ENCODE data around the gene PGA3.
A peak's percentile ranks its signal among the peaks of the same experiment; 100 is the strongest.
"Not testable (repeated sequence)": the region's sequence is repeated elsewhere in the genome, so short reads cannot be mapped to it uniquely, and the experiment has no call there.

The PGA3 gene

DNA sequence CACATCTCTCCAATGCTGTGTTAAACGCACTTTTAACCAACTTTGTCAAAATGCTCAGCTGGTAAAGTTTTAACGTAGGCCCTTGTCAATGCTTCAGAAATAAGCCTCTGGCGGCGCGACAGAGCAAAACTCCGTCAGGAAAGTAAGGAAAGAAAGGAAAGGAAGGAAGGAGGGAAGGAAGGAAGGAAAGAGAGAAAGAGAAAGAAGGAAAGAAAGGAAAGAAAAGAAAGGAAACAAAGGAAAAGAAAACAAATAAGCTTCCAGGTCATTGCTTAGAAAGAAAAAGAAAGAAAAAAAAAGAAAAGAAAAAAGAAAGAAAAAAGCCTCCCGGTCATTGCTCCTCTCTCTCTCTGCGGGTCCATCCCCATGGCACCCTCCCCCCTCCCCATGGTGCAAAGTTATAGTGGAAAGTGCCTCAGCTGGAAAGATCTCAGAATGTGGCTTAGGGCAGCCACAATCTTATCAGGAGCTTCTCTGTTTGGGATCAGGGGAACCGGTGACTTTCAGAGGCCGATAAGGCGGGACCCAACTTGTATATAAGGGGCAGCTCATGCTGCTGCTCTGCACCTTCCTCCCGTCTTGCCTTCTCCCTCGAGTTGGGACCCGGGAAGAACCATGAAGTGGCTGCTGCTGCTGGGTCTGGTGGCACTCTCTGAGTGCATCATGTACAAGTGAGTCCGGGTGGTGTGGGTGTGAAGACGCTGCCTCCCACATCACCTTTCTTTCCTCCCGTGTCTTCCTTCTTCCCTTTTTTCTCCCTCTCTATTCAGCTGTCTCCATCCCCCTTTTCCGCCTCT lies at the start of gene PGA3:
Gene PGA3 (plus strand): TSS at position 566 of the 797 bp plus-strand sequence. CDS start 50 bp downstream, at position 616.
- not testable (repeated sequence) for DNase-seq

DNA sequence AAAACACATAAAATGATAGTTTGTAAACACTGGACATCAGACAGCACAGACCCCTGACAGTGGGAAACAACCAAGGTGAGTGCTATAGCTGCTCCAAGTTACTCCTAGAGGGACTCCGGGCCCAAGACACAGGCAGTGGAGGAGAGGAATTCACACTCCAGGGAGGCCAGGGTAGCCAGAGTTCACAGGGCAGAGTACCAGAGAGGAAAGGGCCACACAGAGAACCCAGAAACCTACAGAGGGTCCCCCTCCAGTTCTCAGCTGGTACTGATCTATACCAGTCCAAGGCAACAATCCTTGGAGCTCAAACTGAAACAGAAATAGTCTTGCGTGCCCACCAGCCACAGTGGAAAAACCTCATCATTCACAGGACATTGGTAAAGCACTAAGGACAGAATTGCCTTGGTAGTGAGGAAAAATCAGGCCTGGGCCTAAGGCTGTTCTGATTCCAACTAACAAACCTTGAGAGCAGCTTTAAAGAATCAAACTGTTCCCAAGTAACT lies 49.7 kb upstream of the PGA3 start:
- DNase-seq, result no peak

DNA sequence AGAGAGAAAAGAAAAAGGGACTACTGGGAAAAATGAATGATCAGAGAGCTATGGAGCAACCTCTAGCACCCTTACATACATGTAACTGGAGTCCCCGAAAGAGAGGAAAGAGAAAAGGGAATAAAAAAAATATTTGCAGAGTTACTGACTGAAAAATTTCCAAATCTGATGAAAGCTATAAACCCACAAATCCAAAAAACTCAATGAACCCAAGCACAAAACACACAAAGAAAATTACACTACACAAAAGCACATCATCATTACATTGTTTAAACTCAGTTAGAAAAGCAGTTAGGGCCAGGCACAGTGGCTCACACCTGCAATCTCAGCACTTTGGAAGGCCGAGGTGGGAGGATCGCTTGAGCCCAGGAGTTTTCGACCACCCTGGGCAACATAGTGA lies 48.8 kb upstream of the PGA3 start:
- DNase-seq, result no peak

DNA sequence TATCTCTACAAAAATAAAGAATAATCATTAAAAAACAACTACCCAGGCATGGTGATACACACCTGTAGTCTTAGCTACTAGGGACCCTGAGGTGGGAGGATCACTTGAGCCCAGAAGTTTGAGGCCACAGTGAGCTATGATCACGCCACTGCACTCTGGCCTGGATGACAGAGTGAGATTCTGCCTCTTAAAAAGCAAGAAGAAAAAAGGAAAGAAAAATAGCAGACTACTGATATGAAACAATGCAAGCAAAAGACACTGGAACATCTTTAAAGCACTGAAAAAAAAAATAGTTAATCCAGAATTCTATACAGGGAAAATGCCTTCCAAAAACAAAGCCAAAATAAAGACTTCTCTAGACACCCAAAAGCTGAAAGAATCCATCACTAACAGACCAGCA lies 48.0 kb upstream of the PGA3 start:
- DNase-seq, result no peak

DNA sequence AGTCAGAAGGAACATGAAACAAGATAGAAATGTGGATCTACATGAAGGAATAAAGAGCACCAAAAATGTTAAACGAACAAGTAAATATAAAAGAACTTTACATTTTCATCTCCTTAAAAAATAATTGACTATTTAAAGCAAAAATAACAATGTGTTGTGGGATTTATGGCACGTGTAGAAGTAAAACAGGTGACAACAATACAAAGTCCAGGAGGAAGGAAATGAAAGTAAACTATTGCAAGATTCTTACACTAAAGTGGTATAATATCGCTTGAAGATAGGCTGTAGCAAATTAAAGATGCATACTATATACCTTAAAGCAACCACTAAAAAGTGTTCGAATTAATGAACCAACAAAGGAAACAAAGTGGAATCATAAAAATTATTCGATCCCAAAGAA lies 47.6 kb upstream of the PGA3 start:
- DNase-seq, result no peak

DNA sequence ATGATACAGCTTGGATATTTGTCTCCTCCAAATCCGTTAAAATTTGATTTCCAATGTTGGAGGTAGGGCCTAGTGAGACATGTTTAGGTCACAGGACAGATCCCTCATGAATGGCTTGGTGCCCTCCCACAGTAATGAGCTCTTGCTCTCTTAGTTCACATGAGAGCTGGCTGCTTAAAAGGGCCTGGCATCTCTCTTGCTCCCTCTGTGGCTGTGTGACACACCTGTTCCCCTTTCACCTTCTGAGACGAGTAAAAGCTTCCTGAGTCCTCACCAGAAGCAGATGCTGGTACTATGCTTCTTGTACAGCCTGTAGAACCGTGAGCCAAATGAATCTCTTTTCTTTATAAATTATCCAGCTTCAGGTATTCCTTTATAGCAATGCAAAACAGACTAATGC lies 45.6 kb upstream of the PGA3 start:
- DNase-seq, result no peak

DNA sequence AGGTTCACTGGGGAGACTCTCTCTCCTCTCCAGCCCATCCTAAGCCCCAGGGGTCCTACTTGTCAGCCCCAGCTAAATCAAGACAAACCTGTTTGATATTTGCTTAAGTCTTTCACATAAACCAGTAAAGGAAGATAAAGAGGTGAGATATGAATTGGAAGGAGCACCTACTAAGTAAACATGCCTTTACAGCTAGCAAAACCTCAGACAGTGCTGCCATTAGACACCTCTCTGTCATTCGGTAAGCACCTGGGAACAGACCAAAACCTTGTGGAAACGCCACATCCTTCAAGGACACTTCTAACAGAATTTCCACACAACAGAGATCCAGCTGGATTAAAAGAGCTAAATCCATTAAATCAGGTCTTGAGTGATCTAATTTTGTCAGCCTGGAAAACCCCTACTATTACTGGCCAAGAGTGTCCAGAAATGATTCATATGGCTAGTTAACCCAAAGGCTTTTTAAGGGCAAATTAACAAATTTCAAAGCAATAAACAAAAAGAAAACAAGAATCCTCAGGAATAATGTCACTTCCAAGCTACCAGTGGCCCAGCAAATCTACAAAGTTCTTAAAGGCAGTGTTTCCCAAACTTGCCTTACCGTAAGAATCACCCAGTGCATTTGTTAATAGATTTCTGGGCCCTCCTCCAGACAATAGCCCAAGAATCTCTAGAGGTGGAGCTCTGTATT lies 44.5 kb upstream of the PGA3 start:
- no peak for DNase-seq

DNA sequence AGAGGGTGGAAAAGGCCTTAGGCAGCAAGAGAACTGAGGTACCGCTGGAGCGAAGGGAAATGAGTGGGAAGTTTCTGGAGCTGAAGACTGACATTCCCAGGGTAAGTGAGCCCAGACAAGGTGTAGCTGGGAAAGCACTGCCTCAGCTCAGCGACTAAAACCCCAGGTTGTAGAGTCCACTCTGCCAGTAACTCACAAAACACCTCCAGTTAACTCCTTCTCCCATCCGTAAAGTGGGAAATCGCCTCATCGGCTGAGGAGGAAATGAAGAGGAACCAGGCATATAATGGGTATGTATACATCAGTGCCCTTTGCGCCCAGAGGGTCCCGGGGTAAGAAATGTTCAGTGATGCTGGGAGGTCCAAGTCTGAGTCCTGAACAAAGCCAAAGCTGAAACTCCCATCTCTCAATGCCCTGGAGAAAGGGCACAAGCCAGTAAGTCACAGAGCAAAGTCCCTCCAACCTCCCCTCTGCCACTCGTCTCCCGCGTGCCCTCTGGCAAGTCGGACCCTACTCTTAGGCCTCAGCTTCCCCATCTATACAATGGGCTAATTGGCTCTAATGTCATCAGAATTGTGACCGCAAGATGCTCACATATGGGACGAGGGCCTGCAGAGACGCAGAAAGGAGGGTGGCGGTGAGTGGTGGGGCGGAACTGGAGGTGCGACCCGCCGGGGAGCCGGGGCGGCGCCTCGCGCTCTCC lies 42.7 kb upstream of the PGA3 start:
- DNase-seq, result no peak

DNA sequence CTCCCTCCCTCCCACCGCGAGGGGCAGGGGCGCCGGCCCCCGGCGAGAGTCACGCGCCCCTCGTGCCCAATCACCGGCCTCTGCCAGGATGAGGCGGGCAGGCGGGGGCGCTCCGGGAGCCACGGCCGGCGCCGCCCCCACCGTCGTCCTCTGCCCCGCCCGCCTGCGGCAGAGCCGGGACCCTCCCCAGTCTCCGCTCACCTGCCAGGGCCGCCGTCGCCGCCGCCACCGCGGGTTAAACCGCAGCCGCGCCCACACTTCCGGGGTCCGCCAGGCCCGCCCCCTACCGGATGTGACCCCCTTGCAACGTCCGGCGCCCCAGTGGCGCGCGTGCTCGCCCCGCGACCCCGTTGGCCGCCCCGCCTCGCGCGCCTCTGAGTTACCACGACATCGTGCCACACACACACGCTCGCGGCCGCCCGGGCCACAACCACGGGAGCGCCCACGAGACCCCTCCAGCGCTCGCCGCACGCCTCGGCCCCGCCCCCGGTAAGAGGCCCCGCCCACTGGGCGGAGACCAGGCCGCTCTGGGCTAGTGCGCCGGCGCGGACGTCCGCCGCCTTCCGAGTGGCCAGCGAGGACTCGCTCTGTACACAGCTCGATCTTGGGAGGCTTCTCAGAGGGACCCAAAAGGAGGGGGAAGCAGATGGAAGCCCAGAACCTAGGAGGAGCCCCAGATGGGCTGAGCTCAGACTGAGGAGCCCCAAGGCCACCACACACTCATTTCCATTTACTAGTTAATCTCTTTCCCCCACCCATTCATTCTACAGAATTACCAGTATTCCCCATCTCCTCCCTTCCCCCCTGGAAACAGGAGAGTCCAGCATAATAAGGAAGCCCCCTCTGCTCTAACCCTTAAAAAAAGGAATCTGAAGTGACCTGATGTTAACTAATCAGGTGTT lies 41.9 kb upstream of the PGA3 start, which contains the start of gene VPS37C:
Gene VPS37C (minus strand): TSS at position 237 of the 902 bp plus-strand sequence. CDS start 22,597 bp downstream, outside the sequence.
- peak; percentile 86 to 92 for DNase-seq

DNA sequence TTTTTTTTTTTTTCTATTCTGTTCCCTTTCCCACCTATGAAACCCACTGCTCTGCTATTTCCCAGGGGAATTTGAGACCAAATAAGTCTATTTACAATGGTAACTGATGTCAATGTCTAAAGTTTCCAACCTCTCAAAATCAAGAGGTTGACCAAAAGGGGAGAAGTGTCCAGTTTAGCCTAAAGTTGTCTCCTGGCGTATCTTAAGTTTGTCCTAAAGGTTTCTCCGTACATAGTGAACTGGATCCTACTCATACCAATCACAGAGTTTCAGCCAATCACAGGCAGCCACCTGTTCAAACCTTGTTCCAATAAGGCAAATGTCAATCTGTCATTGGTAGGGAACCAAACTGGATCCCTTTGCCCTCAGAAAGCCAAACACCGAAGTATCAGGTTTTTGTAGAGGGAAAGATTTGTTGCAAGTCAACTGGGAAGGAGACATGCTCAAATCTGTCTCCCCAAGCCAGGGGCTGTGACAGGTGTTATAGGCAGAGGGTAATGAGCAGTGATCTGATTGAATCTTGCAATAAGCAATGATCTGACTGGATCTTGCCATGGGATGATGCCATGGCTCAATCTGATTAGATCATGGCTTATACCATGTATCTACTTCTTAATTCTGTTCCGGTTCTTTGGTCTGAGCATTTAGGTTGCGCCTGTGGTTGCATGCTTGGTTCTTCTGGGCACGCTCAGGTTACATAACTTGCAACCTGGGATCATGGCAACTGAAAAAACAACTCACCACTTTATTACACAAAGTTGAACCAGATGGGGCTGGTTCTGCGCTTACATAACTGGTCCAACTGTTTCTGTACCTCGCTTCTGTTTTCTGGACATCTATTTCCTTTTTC lies 41.0 kb upstream of the PGA3 start:
- peak; percentile 40 to 73 for DNase-seq

DNA sequence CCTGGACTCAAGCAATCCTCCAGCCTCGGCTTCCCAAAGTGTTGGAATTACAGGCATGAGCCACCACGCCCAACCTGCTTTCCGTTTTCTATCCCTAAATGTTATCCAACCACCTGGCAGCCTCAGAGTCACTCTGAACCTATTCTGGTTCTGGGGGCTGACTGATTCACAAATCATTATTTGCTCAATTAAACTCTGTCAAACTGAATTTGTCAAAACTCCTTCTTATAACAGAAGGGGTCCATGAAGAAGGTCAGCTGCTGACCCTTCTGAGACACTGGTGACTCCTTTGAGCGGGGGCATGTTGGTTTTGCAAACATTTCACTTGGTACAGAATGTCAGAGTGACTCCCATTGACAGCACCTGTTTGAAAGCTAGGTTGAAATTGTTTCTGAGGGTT lies 40.3 kb upstream of the PGA3 start:
- no peak for DNase-seq

DNA sequence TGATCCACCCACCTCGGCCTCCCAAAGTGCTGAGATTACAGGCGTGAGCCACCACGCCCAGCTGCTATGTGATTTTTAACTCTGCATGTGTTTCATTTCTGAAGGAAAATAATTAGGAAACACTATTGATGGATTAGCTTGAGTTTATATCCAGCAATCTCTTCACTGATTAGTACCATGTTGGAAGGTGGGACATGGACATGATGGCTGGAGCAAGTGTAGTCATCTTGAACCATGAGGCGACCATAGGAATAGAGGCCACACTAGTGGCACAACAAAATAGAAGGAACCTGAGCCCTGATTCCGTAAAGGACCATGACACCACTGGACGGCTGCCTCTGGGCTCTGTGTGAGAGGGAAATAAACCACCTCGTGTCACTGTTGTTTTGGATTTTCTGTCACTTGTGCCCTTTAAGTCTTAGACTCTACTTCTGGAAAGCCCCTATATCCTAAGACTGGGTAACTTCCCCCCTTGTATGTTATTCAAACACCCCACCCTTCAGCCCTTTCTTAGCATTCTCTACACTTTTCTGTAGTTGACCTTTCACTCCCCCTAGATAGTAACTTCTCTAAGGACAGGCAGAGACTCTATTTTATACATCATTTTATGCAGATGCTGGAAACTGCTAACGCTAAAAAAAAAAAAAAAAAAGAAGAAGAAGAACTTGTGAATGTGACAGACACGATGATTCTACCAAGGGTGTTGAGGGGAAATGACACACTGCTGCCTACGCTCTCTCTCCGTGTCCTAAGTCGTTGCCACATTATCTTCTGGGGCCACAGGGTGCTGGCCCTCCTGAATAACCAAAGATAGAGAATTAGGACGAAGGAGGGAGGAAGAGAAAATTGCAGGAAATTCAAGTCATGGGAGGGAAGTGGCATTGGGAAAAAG lies 39.4 kb upstream of the PGA3 start:
- no peak for DNase-seq

DNA sequence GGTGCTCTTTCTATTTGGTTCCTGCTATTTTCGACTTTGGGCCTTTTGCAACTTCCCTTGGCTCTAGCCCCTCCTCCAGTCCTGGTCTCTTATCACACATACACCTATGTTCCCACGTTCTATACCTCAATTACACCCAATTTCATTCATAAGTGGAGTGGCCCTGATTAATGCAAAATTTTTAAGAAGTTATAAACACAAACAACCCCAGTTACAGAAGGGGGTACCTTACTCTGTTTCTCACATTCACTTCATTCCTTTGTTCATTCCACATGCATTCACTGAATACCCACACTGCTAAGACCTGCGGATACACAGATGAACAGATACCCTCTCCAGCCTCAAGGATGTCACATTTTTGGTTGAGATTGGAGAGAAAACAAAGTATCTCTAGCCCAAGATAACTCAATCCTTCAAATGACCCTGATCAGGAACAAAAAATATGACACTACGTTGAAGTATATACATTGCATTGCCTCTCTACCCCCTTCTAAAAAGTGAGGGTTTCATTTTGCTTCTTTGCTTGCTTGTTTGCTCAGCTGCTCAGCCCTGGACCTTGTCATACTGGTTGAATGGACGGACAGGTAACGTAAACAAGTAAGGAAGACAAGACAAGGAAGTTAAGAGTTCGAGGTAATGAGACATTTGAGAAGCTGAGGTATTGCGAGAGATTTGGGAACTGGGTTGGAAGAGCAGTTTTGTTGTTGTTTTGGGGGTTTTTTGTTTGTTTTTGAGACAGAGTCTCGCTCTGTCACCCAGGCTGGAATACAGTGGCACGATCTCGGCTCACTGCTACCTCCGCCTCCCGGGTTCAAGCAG lies 38.5 kb upstream of the PGA3 start:
- no peak for DNase-seq

DNA sequence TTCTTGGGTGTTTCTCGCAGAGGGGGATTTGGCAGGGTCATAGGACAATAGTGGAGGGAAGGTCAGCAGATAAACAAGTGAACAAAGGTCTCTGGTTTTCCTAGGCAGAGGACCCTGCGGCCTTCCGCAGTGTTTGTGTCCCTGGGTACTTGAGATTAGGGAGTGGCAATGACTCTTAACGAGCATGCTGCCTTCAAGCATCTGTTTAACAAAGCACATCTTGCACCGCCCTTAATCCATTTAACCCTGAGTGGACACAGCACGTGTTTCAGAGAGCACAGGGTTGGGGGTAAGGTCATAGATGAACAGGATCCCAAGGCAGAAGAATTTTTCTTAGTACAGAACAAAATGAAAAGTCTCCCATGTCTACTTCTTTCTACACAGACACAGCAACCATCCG lies 37.5 kb upstream of the PGA3 start:
- not testable (repeated sequence) for DNase-seq

DNA sequence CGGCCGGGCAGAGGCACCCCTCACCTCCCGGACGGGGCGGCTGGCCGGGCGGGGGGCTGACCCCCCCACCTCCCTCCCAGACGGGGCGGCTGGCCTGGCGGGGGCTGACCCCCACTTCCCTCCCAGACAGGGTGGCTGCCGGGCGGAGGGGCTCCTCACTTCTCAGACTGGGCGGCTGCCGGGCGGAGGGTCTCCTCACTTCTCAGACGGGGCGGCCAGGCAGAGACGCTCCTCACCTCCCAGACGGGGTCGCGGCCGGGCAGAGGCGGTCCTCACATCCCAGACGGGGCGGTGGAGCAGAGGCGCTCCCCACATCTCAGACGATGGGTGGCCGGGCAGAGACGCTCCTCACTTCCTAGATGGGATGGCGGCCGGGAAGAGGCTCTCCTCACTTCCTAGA lies 37.0 kb upstream of the PGA3 start:
- not testable (repeated sequence) for DNase-seq

DNA sequence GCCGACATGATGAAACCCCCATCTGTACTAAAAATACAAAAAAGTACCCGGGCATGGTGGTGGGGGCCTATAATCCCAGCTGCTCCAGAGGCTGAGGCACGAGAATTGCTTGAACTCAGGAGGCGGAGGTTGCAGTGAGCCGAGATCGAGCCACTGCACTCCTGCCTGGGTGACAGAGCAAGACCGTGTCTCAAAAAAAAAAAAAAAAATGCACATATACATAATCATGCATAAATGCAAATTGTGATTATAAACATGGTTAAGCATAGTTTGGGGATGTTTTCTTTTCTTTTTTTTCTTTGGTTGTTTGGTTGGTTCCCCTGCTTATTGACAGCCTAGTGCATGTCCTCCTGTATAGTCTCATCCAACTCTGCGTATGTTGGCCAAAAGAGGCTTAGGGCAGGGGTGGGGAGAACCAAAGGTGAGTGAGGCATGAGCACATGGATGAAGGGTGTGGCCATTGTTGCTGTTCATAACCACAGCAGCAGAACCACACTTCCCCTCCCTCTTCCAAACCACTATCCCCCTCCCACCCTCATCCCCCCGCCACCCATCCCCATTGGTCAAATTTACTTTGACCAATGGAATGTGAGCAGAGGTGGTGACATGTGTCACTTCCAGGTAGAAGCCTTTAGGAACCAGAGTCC lies 35.1 kb upstream of the PGA3 start:
- no peak for DNase-seq

DNA sequence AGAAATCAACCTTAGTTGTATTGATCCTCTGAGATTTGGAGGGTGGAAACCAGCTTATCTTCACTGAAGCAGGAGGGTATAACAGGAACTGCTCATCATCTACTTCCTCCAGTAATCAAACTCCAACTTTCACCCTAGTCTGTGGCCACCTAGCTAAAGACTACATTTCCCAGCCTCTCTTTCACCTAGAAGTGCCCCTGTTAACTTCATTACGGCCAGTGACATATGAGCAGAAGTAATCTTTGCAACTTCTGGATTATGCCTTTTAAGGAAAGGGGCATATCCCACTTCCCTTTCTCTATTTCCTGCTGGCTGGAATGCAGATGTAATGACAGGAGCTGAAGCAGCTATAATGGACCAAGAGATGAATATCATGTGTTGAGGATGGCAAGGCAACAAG lies 34.5 kb upstream of the PGA3 start:
- DNase-seq, result no peak

DNA sequence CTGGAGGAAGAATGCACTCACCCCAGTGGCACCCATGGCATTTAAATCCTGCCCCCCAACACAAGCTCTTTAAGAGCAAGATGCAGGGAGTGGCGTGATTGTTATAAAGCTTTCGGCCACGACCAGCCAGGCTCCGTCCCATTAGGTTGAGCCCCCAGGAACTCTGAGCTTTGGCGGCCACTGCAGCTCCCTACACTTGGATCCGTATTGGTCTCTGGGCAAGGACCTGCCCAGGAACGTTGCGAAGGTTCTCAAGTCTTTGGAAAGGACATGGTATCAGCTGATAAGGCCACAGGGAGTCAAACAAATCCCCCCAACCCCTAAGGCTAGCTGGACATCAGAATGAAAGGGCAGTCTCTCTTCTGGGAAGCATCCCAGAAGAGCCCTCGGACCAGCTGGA lies 32.7 kb upstream of the PGA3 start:
- DNase-seq, result no peak

DNA sequence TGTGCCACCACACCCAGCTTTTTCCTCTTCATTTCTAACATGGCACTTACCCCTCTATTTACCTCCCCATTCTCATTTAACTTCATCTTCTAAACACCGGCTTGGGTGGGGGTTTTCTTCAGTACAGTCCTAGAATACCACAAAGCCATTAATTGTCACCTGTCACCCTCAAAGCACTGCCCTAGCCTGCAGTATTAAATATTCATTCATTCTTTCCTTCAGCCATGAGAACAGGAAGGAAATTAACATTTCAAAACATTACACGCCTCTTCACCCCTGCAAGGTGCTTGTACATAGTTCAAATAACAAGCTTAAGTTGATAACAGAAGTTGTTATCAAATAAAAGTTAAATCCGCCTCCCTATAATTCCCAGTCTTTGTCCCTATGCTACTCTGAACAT lies 31.4 kb upstream of the PGA3 start:
- DNase-seq, result no peak
